Occipital lobe (tissue), 2 donors: Measurements from ENCODE around the gene ADISSP. TPM values are rescaled to one million over a fixed set of nuclear protein-coding genes. Genes with fewer than 3 reads are reported as not detected.

Experiments
- DNase-seq: peaks from one replicate; lab custom pipeline; 2025; lab: John Stamatoyannopoulos, UW
- total RNA-seq: library from RNA; depleted of rRNA; stranded (reverse); fragments of >200 nt; gene quantifications from one replicate; pipeline ENCODE4 v1.2.3, GENCODE V29; 2014

Gene ADISSP
- total RNA-seq = 18.9 TPM

GRCh38 chr20:3767427-3768341, at the start of gene ADISSP:
ADISSP (minus strand) TSS chr20:3767753; CDS start chr20:3760100, 7,653 bp downstream.
- DNase-seq = peak; percentile 98

GRCh38 chr20:3815703-3816315, 48.3 kb upstream of the ADISSP start:
- DNase-seq = no peak

GRCh38 chr20:3814928-3815495, 47.5 kb upstream of the ADISSP start:
- DNase-seq = no peak

- no peak for DNase-seq
Observed at GRCh38 chr20:3813848-3814581, 46.5 kb upstream of the ADISSP start.

- no peak for DNase-seq
Observed at GRCh38 chr20:3812975-3813847, 45.7 kb upstream of the ADISSP start.

GRCh38 chr20:3812259-3812681, 44.7 kb upstream of the ADISSP start:
- no peak for DNase-seq

GRCh38 chr20:3811467-3812258, 44.1 kb upstream of the ADISSP start:
- DNase-seq = peak; percentile 95

GRCh38 chr20:3808544-3808943, 41.0 kb upstream of the ADISSP start:
- DNase-seq = no peak

GRCh38 chr20:3804781-3805180, 37.2 kb upstream of the ADISSP start:
- no peak for DNase-seq

- no peak for DNase-seq
Observed at GRCh38 chr20:3804254-3804751, 36.8 kb upstream of the ADISSP start.

- DNase-seq = no peak
Observed at GRCh38 chr20:3803854-3804253, 36.3 kb upstream of the ADISSP start.

- no peak for DNase-seq
Observed at GRCh38 chr20:3803289-3803688, 35.7 kb upstream of the ADISSP start.

- no peak for DNase-seq
Observed at GRCh38 chr20:3802524-3803239, 35.1 kb upstream of the ADISSP start.

GRCh38 chr20:3801846-3802245, 34.3 kb upstream of the ADISSP start:
- no peak for DNase-seq

GRCh38 chr20:3801299-3801698, 33.7 kb upstream of the ADISSP start:
- DNase-seq = no peak

- DNase-seq = no peak
Observed at GRCh38 chr20:3800878-3801260, 33.3 kb upstream of the ADISSP start.

GRCh38 chr20:3800256-3800877, 32.8 kb upstream of the ADISSP start:
- no peak for DNase-seq

GRCh38 chr20:3798908-3799248, 31.3 kb upstream of the ADISSP start:
- no peak for DNase-seq

- DNase-seq = no peak
Observed at GRCh38 chr20:3798373-3798768, 30.8 kb upstream of the ADISSP start.
